ENCODE results near the gene DSC1.

DNA sequence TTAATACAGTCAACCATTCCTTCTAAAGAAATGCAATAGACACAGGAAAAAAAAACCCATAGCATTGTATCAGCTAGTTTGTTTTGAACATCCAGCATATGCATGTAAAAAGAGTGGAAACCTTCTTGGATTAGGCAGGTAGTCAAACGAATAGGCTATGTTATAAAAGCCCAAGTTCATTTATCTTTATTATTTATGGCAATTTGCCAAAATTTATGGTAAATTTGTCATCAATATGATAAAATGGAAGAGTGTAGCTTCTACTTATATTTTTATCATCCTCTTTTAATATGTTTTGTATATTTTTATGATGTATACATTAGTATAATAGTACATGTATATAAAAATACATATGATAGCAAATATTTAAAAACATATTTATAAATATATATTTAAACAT lies 23.9 kb downstream of the DSC1 start:
- TF ChIP-seq POLR2A (IDR thresholded peaks at IDR 0.05), result no peak
- TF ChIP-seq, protein P1, sequence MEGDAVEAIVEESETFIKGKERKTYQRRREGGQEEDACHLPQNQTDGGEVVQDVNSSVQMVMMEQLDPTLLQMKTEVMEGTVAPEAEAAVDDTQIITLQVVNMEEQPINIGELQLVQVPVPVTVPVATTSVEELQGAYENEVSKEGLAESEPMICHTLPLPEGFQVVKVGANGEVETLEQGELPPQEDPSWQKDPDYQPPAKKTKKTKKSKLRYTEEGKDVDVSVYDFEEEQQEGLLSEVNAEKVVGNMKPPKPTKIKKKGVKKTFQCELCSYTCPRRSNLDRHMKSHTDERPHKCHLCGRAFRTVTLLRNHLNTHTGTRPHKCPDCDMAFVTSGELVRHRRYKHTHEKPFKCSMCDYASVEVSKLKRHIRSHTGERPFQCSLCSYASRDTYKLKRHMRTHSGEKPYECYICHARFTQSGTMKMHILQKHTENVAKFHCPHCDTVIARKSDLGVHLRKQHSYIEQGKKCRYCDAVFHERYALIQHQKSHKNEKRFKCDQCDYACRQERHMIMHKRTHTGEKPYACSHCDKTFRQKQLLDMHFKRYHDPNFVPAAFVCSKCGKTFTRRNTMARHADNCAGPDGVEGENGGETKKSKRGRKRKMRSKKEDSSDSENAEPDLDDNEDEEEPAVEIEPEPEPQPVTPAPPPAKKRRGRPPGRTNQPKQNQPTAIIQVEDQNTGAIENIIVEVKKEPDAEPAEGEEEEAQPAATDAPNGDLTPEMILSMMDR (IDR thresholded peaks at IDR 0.05), result no peak
